HL-60 (cell line): ENCODE results near the gene PRKCE.
"Not testable (repeated sequence)": the region's sequence is repeated elsewhere in the genome, so short reads cannot be mapped to it uniquely, and the experiment has no call there.

ENCODE experiments used
- CTCF ChIP-seq: IDR thresholded peaks from one replicate; pipeline ENCODE4 v1.5.1; 2011; ENCODE audit warnings: low read length, control low read depth, inconsistent platforms; ENCODE audit not compliant: insufficient read depth
- POLR2AphosphoS5 ChIP-seq: IDR thresholded peaks from 2 replicates; pipeline ENCODE4 v1.6.1; 2012; ENCODE audit warnings: low read depth

- not testable (repeated sequence) for TF ChIP-seq CTCF, POLR2AphosphoS5
These were observed 238.8 kb downstream of the PRKCE start for GRCh38 chr2:45890371-45890646.
